Measurements from ENCODE around the gene NPAS3.

The NPAS3 gene

GRCh38 chr14:33849455-33849801, 910.7 kb downstream of the NPAS3 start:
- DNase-seq: no peak

- no peak for DNase-seq
Observed at GRCh38 chr14:33850826-33851225, 912.1 kb downstream of the NPAS3 start.

GRCh38 chr14:33851366-33851765, 912.7 kb downstream of the NPAS3 start:
- no peak for DNase-seq

DNA sequence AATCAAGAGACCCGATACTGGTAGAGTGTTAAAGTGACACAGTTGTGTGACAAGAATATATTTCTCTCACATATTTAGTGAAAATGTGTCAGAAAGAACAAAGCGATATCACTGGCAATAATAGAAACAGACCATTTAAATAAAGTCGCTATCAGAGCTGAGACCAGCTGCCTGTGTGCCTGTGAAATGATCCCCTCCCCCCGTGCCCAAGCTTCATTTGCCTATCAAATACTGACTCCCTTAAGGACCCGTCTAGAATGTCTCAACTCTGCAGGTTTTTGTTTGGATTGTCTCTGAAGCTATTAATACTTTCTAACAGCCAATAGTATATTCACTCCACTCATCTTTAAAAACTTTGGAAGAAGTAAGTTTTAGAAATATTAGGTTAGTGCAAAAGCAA, 913.3 kb downstream of the NPAS3 start:
- no peak for DNase-seq
